ENCODE results near the gene WFDC2. TPM values are rescaled to one million over a fixed set of nuclear protein-coding genes. Genes with fewer than 3 reads are reported as not detected.

Gene WFDC2
- total RNA-seq, 1 experiment from 2014 or later, result not detected

DNA sequence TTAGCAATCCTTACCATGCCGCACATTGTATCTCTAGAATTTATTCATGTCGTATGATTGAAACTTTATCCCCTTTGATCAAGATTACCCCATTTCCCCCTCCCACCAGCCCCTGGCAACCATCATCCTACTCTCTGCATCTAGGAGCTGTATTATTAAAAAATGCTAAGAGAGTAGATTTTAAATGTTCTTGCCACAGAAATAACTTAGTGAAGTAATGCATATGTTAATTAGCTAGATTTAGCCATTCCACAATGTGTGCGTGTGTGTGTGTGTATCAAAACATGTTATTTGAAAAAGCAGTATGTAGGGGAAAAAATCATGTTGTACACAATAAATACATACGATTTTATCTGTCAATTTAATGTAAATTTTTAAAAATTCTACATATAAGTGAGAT is 57.7 kb downstream of the WFDC2 start:
- no peak for ATAC-seq
- intact Hi-C loops (cut with micrococcal nuclease), result no loop called here
- no peaks in the 10 kb centered on the region for H3K79me2 ChIP-seq (ENCODE audit: low read length)

More for the DNA sequence above, 57.7 kb downstream of the WFDC2 start:
- Histone ChIP-seq H3K9ac (ENCODE audit: low read length) (no peak overlapping the region), H3K36me3 (ENCODE audit: low read depth, low read length) (no peaks in the 10 kb centered on the region), H3K9me3 (ENCODE audit: low read length) (no peaks in the 10 kb centered on the region), H2AFZ (ENCODE audit: low read length) (no peak overlapping the region), H3K9me2 (replicated peaks; ENCODE audit: low read length) (no peaks in the 10 kb centered on the region), H3K27me3 (ENCODE audit: low read length) (peaks cover 9% of the 10 kb centered on the region), H3K4me2 (ENCODE audit: low read length) (no peak overlapping the region), H3K4me3 (ENCODE audit: low read length) (no peak overlapping the region), H3K4me1 (ENCODE audit: insufficient read depth, low read length) (peaks cover 15% of the 10 kb centered on the region), H3K27ac (ENCODE audit: low read length) (no peak overlapping the region), H4K20me1 (ENCODE audit: low read length) (no peaks in the 10 kb centered on the region), H3F3A (ENCODE audit: low read length, unreplicated experiment) (no peaks in the 10 kb centered on the region)
- BruUV-seq (replicated peaks), result no TSS peak
- CTCF ChIA-PET, result no interaction called here
- no peak for DNase-seq
- TF ChIP-seq, protein P1, sequence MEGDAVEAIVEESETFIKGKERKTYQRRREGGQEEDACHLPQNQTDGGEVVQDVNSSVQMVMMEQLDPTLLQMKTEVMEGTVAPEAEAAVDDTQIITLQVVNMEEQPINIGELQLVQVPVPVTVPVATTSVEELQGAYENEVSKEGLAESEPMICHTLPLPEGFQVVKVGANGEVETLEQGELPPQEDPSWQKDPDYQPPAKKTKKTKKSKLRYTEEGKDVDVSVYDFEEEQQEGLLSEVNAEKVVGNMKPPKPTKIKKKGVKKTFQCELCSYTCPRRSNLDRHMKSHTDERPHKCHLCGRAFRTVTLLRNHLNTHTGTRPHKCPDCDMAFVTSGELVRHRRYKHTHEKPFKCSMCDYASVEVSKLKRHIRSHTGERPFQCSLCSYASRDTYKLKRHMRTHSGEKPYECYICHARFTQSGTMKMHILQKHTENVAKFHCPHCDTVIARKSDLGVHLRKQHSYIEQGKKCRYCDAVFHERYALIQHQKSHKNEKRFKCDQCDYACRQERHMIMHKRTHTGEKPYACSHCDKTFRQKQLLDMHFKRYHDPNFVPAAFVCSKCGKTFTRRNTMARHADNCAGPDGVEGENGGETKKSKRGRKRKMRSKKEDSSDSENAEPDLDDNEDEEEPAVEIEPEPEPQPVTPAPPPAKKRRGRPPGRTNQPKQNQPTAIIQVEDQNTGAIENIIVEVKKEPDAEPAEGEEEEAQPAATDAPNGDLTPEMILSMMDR (conservative IDR thresholded peaks at IDR 0.05; ENCODE audit: low read depth, low read length), result no peak
- no peak for TF ChIP-seq EZH2phosphoT487 (IDR thresholded peaks at IDR 0.05; ENCODE audit: borderline replicate concordance, low read length)
- no peak for TF ChIP-seq EZH2 (IDR thresholded peaks at IDR 0.05; ENCODE audit: low read length, unreplicated experiment)
- POLR2A ChIA-PET (ENCODE audit: unreplicated experiment), result no interaction called here

Small RNA genes lying within 50 kb of the gene (microRNA-seq; reads per million reads assigned to microRNA genes)
- gene MIR6812 (ENCODE audit: unreplicated experiment), result not detected

Other genes starting within 250 kb of the WFDC2 start
- gene SEMG2, start 248.4 kb upstream of the WFDC2 start, total RNA-seq (2014; rRNA removed), result not detected in 2 replicates
- gene SLPI, start 215.2 kb upstream of the WFDC2 start, total RNA-seq (2014; rRNA removed), result 186 and 207 TPM in 2 replicates
- gene RBPJL, start 162.9 kb upstream of the WFDC2 start, total RNA-seq (2014; rRNA removed), result not detected in 2 replicates
- gene MATN4, start 161.5 kb upstream of the WFDC2 start, total RNA-seq (2014; rRNA removed), result 0.33 TPM in 1 of 2 replicates, not detected in the other
- gene SDC4, start 121.3 kb upstream of the WFDC2 start, total RNA-seq (2014; rRNA removed), result 134 and 167 TPM in 2 replicates
- 32.5 and 45.2 TPM in 2 replicates for gene SYS1, start 106.6 kb upstream of the WFDC2 start, total RNA-seq (2014; rRNA removed)
- not detected in 2 replicates for gene TP53TG5, start 91.4 kb upstream of the WFDC2 start, total RNA-seq (2014; rRNA removed)
- gene DBNDD2, start 61.5 kb upstream of the WFDC2 start, total RNA-seq (2014; rRNA removed), result 7.7 and 8.5 TPM in 2 replicates
- gene PIGT, start 53.6 kb upstream of the WFDC2 start, total RNA-seq (2014; rRNA removed), result 101 and 129 TPM in 2 replicates
- not detected in 2 replicates for gene SPINT3, start 45.9 kb downstream of the WFDC2 start, total RNA-seq (2014; rRNA removed)
- not detected in 2 replicates for gene WFDC6, start 69.7 kb downstream of the WFDC2 start, total RNA-seq (2014; rRNA removed)
- gene EPPIN, start 77.6 kb downstream of the WFDC2 start, total RNA-seq (2014; rRNA removed), result not detected in 2 replicates
- gene WFDC8, start 109.5 kb downstream of the WFDC2 start, total RNA-seq (2014; rRNA removed), result not detected in 2 replicates
- not detected in 2 replicates for gene WFDC10A, start 160.0 kb downstream of the WFDC2 start, total RNA-seq (2014; rRNA removed)
- not detected in 2 replicates for gene WFDC9, start 161.5 kb downstream of the WFDC2 start, total RNA-seq (2014; rRNA removed)
- gene WFDC11, start 200.5 kb downstream of the WFDC2 start, total RNA-seq (2014; rRNA removed), result not detected in 2 replicates
- gene WFDC13, start 232.3 kb downstream of the WFDC2 start, total RNA-seq (2014; rRNA removed), result not detected in 2 replicates
- not detected in 2 replicates for gene WFDC10B, start 235.3 kb downstream of the WFDC2 start, total RNA-seq (2014; rRNA removed)